Activated naive CD4-positive, alpha-beta T cell treated with anti-CD3 and anti-CD28 coated beads for 36 hours (primary cell): ENCODE results near the gene TSPAN15. TPM values are rescaled to one million over a fixed set of nuclear protein-coding genes. Genes with fewer than 3 reads are reported as not detected.
"Not testable (repeated sequence)": the region's sequence is repeated elsewhere in the genome, so short reads cannot be mapped to it uniquely, and the experiment has no call there.

Source experiments
- CTCF ChIA-PET: fragments of 350-600 bp; sonication (Branson Sonifier 250); formaldehyde crosslinking; loops from one replicate; lab custom pipeline; 2021; ENCODE audit warnings: antibody characterized with exemption; lab: Charles Lee
- DNase-seq: peaks from one replicate; pipeline ENCODE4 v3.0.0-alpha.2; 2020
- H3K27ac Mint-ChIP-seq: one replicate; pipeline ENCODE4 v1.8.0; 2021; ENCODE audit warnings: mild to moderate bottlenecking, mixed read lengths
- H3K27me3 Mint-ChIP-seq: one replicate; pipeline ENCODE4 v1.8.0; 2021; ENCODE audit warnings: low read depth, mixed read lengths
- H3K36me3 Mint-ChIP-seq: one replicate; pipeline ENCODE4 v1.8.0; 2021; ENCODE audit warnings: low read depth, mixed read lengths
- H3K4me1 Mint-ChIP-seq: one replicate; pipeline ENCODE4 v1.8.0; 2021; ENCODE audit warnings: low read depth, mixed read lengths
- H3K4me3 Mint-ChIP-seq: one replicate; pipeline ENCODE4 v1.8.0; 2021; ENCODE audit warnings: mild to moderate bottlenecking, moderate library complexity, mixed read lengths
- H3K9me3 Mint-ChIP-seq: one replicate; pipeline ENCODE4 v1.8.0; 2021; ENCODE audit warnings: mixed read lengths
- intact Hi-C: fragments of 100-400 bp; cut with micrococcal nuclease; formaldehyde crosslinking; loops from one replicate; pipeline ENCODE4 v1.15.1; 2023
- total RNA-seq, 2 experiments: library from RNA; stranded (reverse); gene quantifications; one replicate each; pipeline ENCODE4 v1.2.3, GENCODE V29; 2021

The TSPAN15 gene
- total RNA-seq, 2 experiments from 2014 or later = 0.72 to 1.1 TPM

DNA sequence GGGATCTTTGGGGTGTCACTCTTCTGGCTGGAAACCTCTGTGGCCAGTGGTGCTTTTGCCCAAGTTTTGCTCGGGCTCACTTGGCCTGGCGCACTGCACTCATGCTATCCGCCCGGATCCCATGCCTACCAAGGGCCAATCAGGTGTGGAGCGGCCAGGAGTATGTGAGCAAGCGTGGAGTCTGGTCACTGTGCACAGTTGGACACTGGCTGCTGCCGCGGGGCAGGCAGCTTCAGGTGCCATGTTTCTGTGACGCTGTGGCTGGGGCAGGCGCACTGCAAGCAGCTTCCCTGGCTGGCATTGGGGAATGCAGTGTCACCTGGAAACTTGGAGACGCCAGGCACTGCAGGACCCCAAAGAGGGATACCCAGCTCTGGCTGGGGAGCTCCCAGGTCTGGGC lies 76.7 kb downstream of the TSPAN15 start:
- intact Hi-C loops = no loop called here
- H3K27me3 Mint-ChIP-seq = no peaks in the 10 kb centered on the region
- CTCF ChIA-PET = interaction anchor here (1.2 to 2.7 kb wide), 2 partner anchors 11 to 12 kb away, joined by 3 to 9 read pairs; no protein-coding TSS in a partner anchor
- no peak overlapping the region for H3K4me3 Mint-ChIP-seq
- no peaks in the 10 kb centered on the region for H3K4me1 Mint-ChIP-seq
- no peak overlapping the region for H3K27ac Mint-ChIP-seq
- no peak for DNase-seq
- no peaks in the 10 kb centered on the region for H3K36me3 Mint-ChIP-seq
- no peaks in the 10 kb centered on the region for H3K9me3 Mint-ChIP-seq

DNA sequence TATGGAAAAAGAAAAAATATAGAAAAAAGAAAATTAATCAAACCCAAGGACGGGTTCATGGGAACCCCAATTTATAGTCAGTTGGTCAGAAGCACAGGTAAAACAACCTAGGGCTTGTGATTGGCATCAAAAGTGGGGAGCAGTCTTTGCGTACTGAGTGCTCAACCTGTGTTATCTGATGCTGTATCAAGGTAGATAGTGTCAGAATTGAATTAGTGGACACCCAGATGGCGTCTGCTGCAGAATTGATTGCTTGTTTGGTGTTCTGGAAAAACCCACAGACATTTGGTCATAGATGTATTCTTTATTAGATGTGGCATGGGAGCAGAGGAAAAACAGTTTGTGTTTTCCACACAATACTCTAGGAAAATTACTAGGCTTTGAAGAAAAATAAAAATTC lies 82.4 kb downstream of the TSPAN15 start:
- no peak for DNase-seq
- peaks cover 8% of the 10 kb centered on the region for H3K9me3 Mint-ChIP-seq
- no peak overlapping the region for H3K27ac Mint-ChIP-seq
- no peaks in the 10 kb centered on the region for H3K4me1 Mint-ChIP-seq
- no peak overlapping the region for H3K4me3 Mint-ChIP-seq
- CTCF ChIA-PET = interaction anchor here (1.0 kb wide), 1 partner anchor 107 kb away, joined by 3 read pairs; no protein-coding TSS in a partner anchor
- no peaks in the 10 kb centered on the region for H3K27me3 Mint-ChIP-seq
- intact Hi-C loops = no loop called here
- no peaks in the 10 kb centered on the region for H3K36me3 Mint-ChIP-seq

DNA sequence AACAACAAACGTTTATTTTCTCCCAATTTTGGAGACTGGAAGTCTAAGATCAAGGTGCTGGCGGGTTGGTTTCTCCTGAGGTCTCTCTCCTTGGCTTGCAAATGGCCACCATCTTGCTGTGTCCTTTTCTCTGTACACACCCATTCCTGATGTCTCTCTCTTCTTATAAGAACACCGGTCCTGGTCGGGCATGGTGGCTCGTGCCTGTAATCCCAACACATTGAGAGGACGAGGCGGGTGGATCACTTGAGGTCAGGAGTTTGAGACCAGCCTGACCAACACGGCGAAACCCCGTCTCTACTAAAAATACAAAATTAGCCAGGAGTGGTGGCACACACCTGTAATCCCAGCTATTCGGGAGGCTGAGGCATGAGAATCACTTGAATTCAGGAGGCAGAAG lies 85.3 kb downstream of the TSPAN15 start:
- peaks cover 13% of the 10 kb centered on the region for H3K9me3 Mint-ChIP-seq
- H3K27me3 Mint-ChIP-seq, intact Hi-C loops, CTCF ChIA-PET, H3K36me3 Mint-ChIP-seq, H3K4me3 Mint-ChIP-seq, H3K27ac Mint-ChIP-seq, DNase-seq, H3K4me1 Mint-ChIP-seq: not testable (repeated sequence)

DNA sequence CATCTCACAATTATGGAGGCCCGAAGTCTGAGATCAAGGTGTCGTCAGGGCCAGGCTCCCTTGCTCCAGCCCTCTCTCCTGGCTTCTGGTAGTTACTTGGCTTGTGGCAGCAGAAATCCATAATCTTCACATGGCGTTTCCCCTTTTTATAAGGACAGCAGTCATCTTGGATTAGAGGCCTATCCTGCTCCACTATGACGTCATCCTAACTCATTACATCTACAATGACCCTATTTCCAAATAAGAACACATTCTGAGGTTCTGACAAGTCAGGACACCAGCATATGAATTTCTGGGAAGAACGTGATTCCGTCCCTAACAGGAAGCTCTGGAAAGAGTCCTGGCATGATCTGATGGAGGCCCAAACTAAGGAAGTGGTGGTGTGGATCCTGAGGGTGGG lies 86.2 kb downstream of the TSPAN15 start:
- intact Hi-C loops = no loop called here
- CTCF ChIA-PET = no interaction called here
- no peak for DNase-seq
- Mint-ChIP-seq H3K36me3 (no peaks in the 10 kb centered on the region), H3K4me1 (no peaks in the 10 kb centered on the region), H3K27me3 (no peaks in the 10 kb centered on the region), H3K9me3 (peaks cover 18% of the 10 kb centered on the region), H3K4me3 (no peak overlapping the region), H3K27ac (no peak overlapping the region)

DNA sequence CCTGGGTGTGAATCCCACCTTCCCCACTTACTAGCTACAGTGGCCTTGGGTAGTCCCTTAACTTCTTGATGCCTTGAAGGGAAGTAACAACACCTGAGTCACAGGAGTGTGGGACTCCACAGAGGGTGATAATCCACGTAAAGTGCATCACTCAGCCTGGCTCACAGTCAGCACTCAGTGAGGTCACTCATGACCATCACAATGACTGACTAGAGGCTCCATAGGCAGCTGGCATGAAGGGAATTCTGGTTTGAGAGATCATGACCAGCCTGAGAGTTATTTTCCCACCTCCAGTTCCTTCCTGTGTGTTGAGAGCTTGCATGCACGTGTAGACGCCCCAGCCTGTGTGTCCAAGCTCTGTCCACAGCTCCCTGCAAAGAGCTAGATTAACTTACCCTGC lies 87.2 kb downstream of the TSPAN15 start:
- intact Hi-C loops = no loop called here
- Mint-ChIP-seq H3K36me3 (no peaks in the 10 kb centered on the region), H3K4me1 (no peaks in the 10 kb centered on the region), H3K9me3 (peaks cover 16% of the 10 kb centered on the region), H3K27ac (no peak overlapping the region), H3K27me3 (no peaks in the 10 kb centered on the region), H3K4me3 (no peak overlapping the region)
- DNase-seq = no peak
- CTCF ChIA-PET = no interaction called here

DNA sequence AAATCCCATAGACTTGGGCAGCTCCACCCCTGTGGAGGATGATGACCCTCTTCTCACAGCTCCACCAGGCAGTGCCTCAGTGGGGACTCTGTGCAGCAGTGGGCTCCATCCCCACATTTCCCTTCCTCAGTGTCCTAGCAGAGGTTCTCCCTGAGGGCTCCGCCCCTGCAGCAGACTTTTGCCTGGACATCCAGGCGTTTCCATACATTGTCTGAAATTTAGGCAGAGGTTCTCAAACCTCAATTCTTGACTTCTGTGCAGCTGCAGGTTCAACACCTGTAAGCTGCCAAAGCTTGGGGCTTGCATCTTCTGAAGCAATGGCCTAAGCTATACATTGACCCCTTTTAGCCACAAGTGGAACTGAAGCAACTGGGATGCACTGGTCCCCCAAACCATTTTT lies 90.2 kb downstream of the TSPAN15 start:
- Mint-ChIP-seq H3K36me3 (no peaks in the 10 kb centered on the region), H3K4me3 (no peak overlapping the region), H3K9me3 (peaks cover 10% of the 10 kb centered on the region), H3K27ac (no peak overlapping the region), H3K4me1 (no peaks in the 10 kb centered on the region), H3K27me3 (peaks cover 2% of the 10 kb centered on the region)
- DNase-seq = no peak
- CTCF ChIA-PET = no interaction called here
- intact Hi-C loops = no loop called here

DNA sequence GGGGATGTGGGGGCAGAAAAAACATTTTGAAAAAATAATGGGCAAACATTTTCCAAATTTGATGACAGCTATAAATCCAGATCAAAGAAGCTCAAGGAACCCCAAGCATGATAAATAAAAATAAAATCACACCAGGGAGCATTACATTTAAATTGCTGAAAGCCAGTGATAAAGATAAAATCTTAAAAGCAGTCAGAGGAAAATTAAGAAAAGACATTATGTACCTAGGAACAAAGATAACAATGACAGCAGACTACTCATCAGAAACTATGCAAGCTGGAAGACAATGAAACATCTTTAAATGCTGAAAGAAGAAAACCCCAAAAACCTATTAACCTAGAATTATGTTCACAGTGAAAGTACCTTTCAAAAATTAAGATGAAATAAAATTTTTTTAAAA lies 98.7 kb downstream of the TSPAN15 start:
- Mint-ChIP-seq H3K27ac (no peak overlapping the region), H3K4me3 (no peak overlapping the region), H3K27me3 (peaks cover 15% of the 10 kb centered on the region), H3K36me3 (peaks cover 5% of the 10 kb centered on the region), H3K9me3 (peaks cover 27% of the 10 kb centered on the region), H3K4me1 (no peaks in the 10 kb centered on the region)
- CTCF ChIA-PET = interaction anchor here (0.9 kb wide), 1 partner anchor 87 kb away, joined by 3 read pairs; no protein-coding TSS in a partner anchor
- intact Hi-C loops = no loop called here
- no peak for DNase-seq

DNA sequence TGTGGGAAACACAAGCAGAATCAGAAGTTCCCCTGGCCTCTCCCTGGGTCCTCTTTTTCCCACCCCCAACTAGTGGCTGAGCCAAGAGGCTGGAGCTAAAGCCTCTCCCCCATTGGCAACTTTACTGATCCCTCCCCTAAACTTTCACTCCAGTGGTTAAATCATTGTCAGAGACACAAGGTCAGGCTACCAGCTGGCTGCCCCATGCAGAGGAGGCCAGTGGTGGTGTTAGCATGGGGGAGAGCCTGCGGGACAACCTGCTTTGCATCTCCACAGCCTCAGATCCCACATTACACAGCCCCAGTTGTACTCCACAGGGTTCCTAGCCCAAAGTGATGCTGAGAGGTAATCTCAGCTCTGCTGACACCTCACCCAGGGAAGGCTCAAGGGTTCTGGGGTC lies 101.0 kb downstream of the TSPAN15 start:
- CTCF ChIA-PET = no interaction called here
- no peak overlapping the region for H3K27ac Mint-ChIP-seq
- peaks cover 5% of the 10 kb centered on the region for H3K36me3 Mint-ChIP-seq
- DNase-seq = no peak
- peaks cover 12% of the 10 kb centered on the region for H3K27me3 Mint-ChIP-seq
- peaks cover 27% of the 10 kb centered on the region for H3K9me3 Mint-ChIP-seq
- H3K4me3 Mint-ChIP-seq = no peak overlapping the region
- intact Hi-C loops = no loop called here
- H3K4me1 Mint-ChIP-seq = no peaks in the 10 kb centered on the region

DNA sequence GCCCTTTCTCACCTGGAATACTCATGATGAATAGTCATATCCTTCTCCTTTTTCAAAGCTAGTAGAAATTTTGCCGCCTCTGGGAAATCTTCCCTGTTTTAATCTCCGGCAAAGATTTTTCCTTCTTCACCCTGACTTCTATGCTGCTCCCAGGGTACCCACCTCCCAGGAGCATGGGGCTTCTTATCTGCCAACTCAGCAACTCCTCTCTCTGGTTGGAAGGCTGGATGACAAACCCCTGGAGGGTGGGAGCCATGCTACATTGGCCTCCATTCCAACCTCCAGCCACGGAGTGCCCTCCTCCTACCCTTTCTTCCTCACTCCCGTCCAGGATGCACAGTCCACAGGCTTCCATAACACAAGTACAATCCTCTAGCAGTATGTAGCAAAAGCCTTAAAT lies 102.1 kb downstream of the TSPAN15 start:
- Mint-ChIP-seq H3K9me3 (peaks cover 23% of the 10 kb centered on the region), H3K4me3 (no peak overlapping the region), H3K27ac (no peak overlapping the region), H3K27me3 (peaks cover 12% of the 10 kb centered on the region), H3K36me3 (peaks cover 5% of the 10 kb centered on the region), H3K4me1 (peaks cover 3% of the 10 kb centered on the region)
- no peak for DNase-seq
- intact Hi-C loops = no loop called here
- CTCF ChIA-PET = interaction anchor here (0.7 kb wide), 1 partner anchor 41 kb away, joined by 3 read pairs; no protein-coding TSS in a partner anchor

DNA sequence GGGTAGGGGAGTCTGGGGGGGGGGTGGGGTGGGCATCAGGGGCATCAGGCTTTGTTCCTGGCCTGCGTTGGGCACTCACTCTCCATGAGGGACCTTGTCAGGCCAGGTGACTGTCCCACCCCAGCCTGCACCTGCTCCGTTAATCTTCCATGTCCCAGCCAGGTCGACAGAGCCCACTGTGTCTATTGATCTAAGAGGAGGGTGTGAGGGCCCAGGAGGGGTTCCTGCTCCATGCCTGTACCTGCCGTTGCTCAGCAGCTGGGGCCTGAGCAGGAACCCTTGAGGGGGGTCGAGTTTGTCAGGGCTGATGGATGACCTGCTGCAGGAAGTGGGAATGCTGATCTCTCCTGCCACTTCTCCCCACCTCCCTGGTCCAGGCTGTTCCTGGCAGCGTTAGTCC lies 103.3 kb downstream of the TSPAN15 start:
- CTCF ChIA-PET = no interaction called here

More for the DNA sequence above, 103.3 kb downstream of the TSPAN15 start:
- Mint-ChIP-seq H3K36me3 (peaks cover 2% of the 10 kb centered on the region), H3K27me3 (peaks cover 12% of the 10 kb centered on the region), H3K27ac (no peak overlapping the region), H3K9me3 (peaks cover 13% of the 10 kb centered on the region), H3K4me1 (peaks cover 11% of the 10 kb centered on the region), H3K4me3 (no peak overlapping the region)
- DNase-seq = no peak
- intact Hi-C loops = no loop called here

Other genes starting within 250 kb of the TSPAN15 start
- 1 to 10 TPM; 1.5 to 1.6 TPM for gene HKDC1, start 231.1 kb upstream of the TSPAN15 start, total RNA-seq
- 100 to 1,000 TPM; 172 to 179 TPM for gene HK1, start 173.0 kb upstream of the TSPAN15 start, total RNA-seq
- not detected for gene TACR2, start 34.5 kb upstream of the TSPAN15 start, total RNA-seq
- gene NEUROG3, start 122.0 kb downstream of the TSPAN15 start, total RNA-seq = not detected
- 10 to 100 TPM; 11.1 to 12.3 TPM for gene FAM241B, start 178.8 kb downstream of the TSPAN15 start, total RNA-seq